Tibial nerve (tissue), 4 donors: Measurements from ENCODE around the gene COPA. TPM values are rescaled to one million over a fixed set of nuclear protein-coding genes. Genes with fewer than 3 reads are reported as not detected.

Source experiments
- DNase-seq, 2 donors: peaks; one replicate each; pipeline ENCODE4 v3.0.0-alpha.2; 2019; ENCODE audit warnings: low spot score in 2 of 2
- H3K27ac ChIP-seq, 4 donors: fragments of 200-600 bp; sonication (generic) in 3 of 4; one replicate each; pipeline ENCODE4 v1.5.1; 2017 to 2019; ENCODE audit warnings: mild to moderate bottlenecking in 1 of 4
- H3K27me3 ChIP-seq, 2 donors: fragments of 200-600 bp; sonication (generic) in 1 of 2; one replicate each; pipeline versions ENCODE4 v1.5.1 to v1.6.0; 2017 to 2019
- H3K36me3 ChIP-seq, 3 donors: fragments of 200-600 bp; sonication (generic); one replicate each; pipeline ENCODE4 v1.5.1; 2018 to 2019
- H3K4me1 ChIP-seq, 4 donors: fragments of 200-600 bp; sonication (generic) in 3 of 4; one replicate each; pipeline ENCODE4 v1.5.1; 2017 to 2019
- H3K4me3 ChIP-seq, 4 donors: fragments of 200-600 bp; sonication (generic) in 3 of 4; one replicate each; pipeline ENCODE4 v1.5.1; 2017 to 2019; ENCODE audit warnings: mild to moderate bottlenecking in 1 of 4, moderate library complexity in 1 of 4
- H3K9me3 ChIP-seq, 4 donors: fragments of 200-600 bp; sonication (generic) in 3 of 4; one replicate each; pipeline ENCODE4 v1.5.1; 2017 to 2019
- CTCF ChIP-seq, 5 experiments: fragments of 200-600 bp in 3 of 5; fragments of 450-650 bp in 2 of 5; sonication (generic) in 3 of 5; IDR thresholded peaks; one replicate each; pipeline ENCODE4 v1.5.1; 2016 to 2019; ENCODE audit warnings: antibody characterized with exemption in 5 of 5, mild to moderate bottlenecking in 3 of 5, moderate library complexity in 2 of 5
- EP300 ChIP-seq, 2 donors: sonication (generic); formaldehyde crosslinking; IDR thresholded peaks; one replicate each; pipeline ENCODE4 v1.6.1; 2017; ENCODE audit warnings: antibody characterized with exemption in 2 of 2, mild to moderate bottlenecking in 1 of 2
- POLR2A ChIP-seq, 2 donors: fragments of 450-650 bp; IDR thresholded peaks; one replicate each; pipeline ENCODE4 v1.6.1; 2017; ENCODE audit warnings: antibody characterized with exemption in 2 of 2, mild to moderate bottlenecking in 2 of 2, moderate library complexity in 2 of 2
- WGBS, 2 donors: methylation state at CpG; one replicate each; pipeline ENCODE4 v1.1.5; 2018; 5-methylcytosine and 5-hydroxymethylcytosine counted together
- total RNA-seq, 4 donors: library from RNA; depleted of rRNA; stranded (reverse); fragments of >200 nt; gene quantifications; one replicate each; pipeline ENCODE4 v1.1.0, GENCODE V29; 2016

COPA gene
- total RNA-seq, 4 donors from 2014 or later, result 92.2 to 127 (median 112) TPM

- Histone ChIP-seq H3K4me1 (peaks cover 0 to 21% (median 11%) of the 10 kb centered on the region in 4 donors), H3K36me3 (no peaks in the 10 kb centered on the region), H3K9me3 (no peaks in the 10 kb centered on the region), H3K4me3 (no peak overlapping the region), H3K27ac (no peak overlapping the region), H3K27me3 (no peaks in the 10 kb centered on the region)
- no peak for DNase-seq
- no peak for TF ChIP-seq CTCF (IDR thresholded peaks at IDR 0.05)
- TF ChIP-seq EP300 (IDR thresholded peaks at IDR 0.05), result no peak
- no peak for TF ChIP-seq POLR2A (IDR thresholded peaks at IDR 0.05)
- WGBS, 2 donors, result 64 to 71% methylated on average over 14 to 41 of the region's 42 CpGs
Observed at GRCh38 chr1:160370561-160371345, 27.7 kb upstream of the COPA start.

- no peak overlapping the region for H3K4me3 ChIP-seq
- H3K9me3 ChIP-seq, result no peaks in the 10 kb centered on the region
- H3K27me3 ChIP-seq, result no peaks in the 10 kb centered on the region
- no peak overlapping the region for H3K27ac ChIP-seq
- peaks cover 0 to 4% (median 1%) of the 10 kb centered on the region in 4 donors for H3K4me1 ChIP-seq
- WGBS, 2 donors, result 70 to 76% methylated on average over 1 of the region's 1 CpG
- no peak for TF ChIP-seq CTCF (IDR thresholded peaks at IDR 0.05)
- no peak for TF ChIP-seq POLR2A (IDR thresholded peaks at IDR 0.05)
- no peaks in the 10 kb centered on the region for H3K36me3 ChIP-seq
- DNase-seq, result no peak
Observed at GRCh38 chr1:160369087-160369486, 26.0 kb upstream of the COPA start.

- Histone ChIP-seq H3K36me3 (no peaks in the 10 kb centered on the region), H3K27ac (no peak overlapping the region), H3K4me3 (no peak overlapping the region), H3K27me3 (no peaks in the 10 kb centered on the region), H3K9me3 (no peaks in the 10 kb centered on the region), H3K4me1 (no peaks in the 10 kb centered on the region)
- DNase-seq, result no peak
- TF ChIP-seq POLR2A (IDR thresholded peaks at IDR 0.05) (no peak), EP300 (IDR thresholded peaks at IDR 0.05) (no peak), CTCF (IDR thresholded peaks at IDR 0.05) (no peak)
- WGBS, 2 donors, result 74 to 80% methylated on average over 4 of the region's 4 CpGs
Observed at GRCh38 chr1:160367934-160368923, 25.2 kb upstream of the COPA start.

GRCh38 chr1:160367516-160367900, 24.5 kb upstream of the COPA start:
- Histone ChIP-seq H3K4me1 (no peaks in the 10 kb centered on the region), H3K9me3 (no peaks in the 10 kb centered on the region), H3K4me3 (no peak overlapping the region), H3K27ac (no peak overlapping the region), H3K36me3 (no peaks in the 10 kb centered on the region), H3K27me3 (no peaks in the 10 kb centered on the region)
- DNase-seq, result no peak
- 69 to 73% methylated on average over 4 of the region's 4 CpGs for WGBS, 2 donors
- TF ChIP-seq POLR2A (IDR thresholded peaks at IDR 0.05) (no peak), CTCF (IDR thresholded peaks at IDR 0.05) (no peak), EP300 (IDR thresholded peaks at IDR 0.05) (no peak)
